Osteoblast (primary cell): ENCODE results near the gene ATM. TPM values are rescaled to one million over a fixed set of nuclear protein-coding genes. Genes with fewer than 3 reads are reported as not detected.

ENCODE experiments used
- DNase-seq: peaks from one replicate; pipeline ENCODE4 v3.0.0; 2011; ENCODE audit warnings: low spot score, mixed read lengths; ENCODE audit not compliant: insufficient read length; ENCODE audit errors: missing footprints
- H2AFZ ChIP-seq: 2 replicates; pipeline ENCODE4 v1.6.0; 2011; ENCODE audit warnings: mild to moderate bottlenecking, low read length
- H3K27ac ChIP-seq: 2 replicates; pipeline ENCODE4 v1.5.1; 2011; ENCODE audit warnings: mild to moderate bottlenecking, low read depth, low read length, moderate library complexity
- H3K27me3 ChIP-seq: 2 replicates; pipeline ENCODE4 v1.6.0; 2012; ENCODE audit warnings: mild to moderate bottlenecking, control low read depth, inconsistent platforms, low read length, moderate library complexity; ENCODE audit not compliant: insufficient read depth
- H3K36me3 ChIP-seq: 2 replicates; pipeline ENCODE4 v1.5.1; 2011; ENCODE audit warnings: mild to moderate bottlenecking, low read length, control low read depth, moderate library complexity; ENCODE audit not compliant: insufficient read depth
- H3K4me1 ChIP-seq: 2 replicates; pipeline ENCODE4 v1.5.1; 2011; ENCODE audit warnings: mild to moderate bottlenecking, low read length, control low read depth, moderate library complexity; ENCODE audit not compliant: insufficient read depth
- H3K4me2 ChIP-seq: 2 replicates; pipeline ENCODE4 v1.6.0; 2011; ENCODE audit warnings: mild to moderate bottlenecking, low read length; ENCODE audit not compliant: insufficient read depth
- H3K4me3 ChIP-seq: fragments of 200-600 bp; sonication (generic); 3 replicates; pipeline ENCODE4 v1.5.1; 2012; ENCODE audit warnings: mild to moderate bottlenecking, low read length, inconsistent platforms; ENCODE audit not compliant: insufficient read depth
- H3K79me2 ChIP-seq: 2 replicates; pipeline ENCODE4 v1.6.0; 2012; ENCODE audit warnings: mild to moderate bottlenecking, low read length, control low read depth, inconsistent platforms; ENCODE audit not compliant: insufficient read depth
- H3K9me3 ChIP-seq: 2 replicates; pipeline ENCODE4 v1.5.1; 2011; ENCODE audit warnings: low read depth, low read length, control low read depth
- H4K20me1 ChIP-seq: 2 replicates; pipeline ENCODE4 v1.6.0; 2012; ENCODE audit warnings: mild to moderate bottlenecking, low read length, control low read depth; ENCODE audit not compliant: insufficient read depth
- total RNA-seq: library from RNA; depleted of rRNA; stranded (reverse); fragments of >200 nt; gene quantifications from 2 replicates; pipeline ENCODE4 v1.2.3, GENCODE V29; 2012
- TF ChIP-seq, protein P1 (sequence below): IDR thresholded peaks from 2 replicates; pipeline ENCODE4 v1.5.1; 2011; ENCODE audit warnings: mild to moderate bottlenecking, low read depth, low read length, moderate library complexity; ENCODE audit errors: extremely low read depth

The ATM gene
- total RNA-seq, 1 donor, result 172 TPM

DNA sequence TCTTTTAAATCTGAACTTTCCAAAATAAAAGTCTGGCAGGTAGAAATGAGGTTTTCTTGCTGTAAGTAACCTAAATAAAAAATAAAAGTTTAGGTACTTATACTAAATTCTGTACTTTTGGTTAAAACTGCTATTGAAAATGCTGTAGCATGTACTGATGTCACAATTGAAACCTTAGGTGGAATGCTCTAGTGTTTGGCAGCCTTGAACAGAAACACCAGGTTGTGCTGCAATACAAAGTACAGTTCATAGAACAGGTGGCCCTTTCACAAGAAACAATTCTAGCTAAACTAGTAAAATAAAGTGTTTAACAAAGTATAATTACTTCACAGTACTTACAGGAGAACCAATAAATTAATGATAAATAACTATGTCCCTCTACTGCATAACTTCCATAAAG is 25.5 kb upstream of the ATM start:
- H3K79me2 ChIP-seq, result peaks cover 21% of the 10 kb centered on the region
- no peak for DNase-seq
- H3K4me1 ChIP-seq, result peaks cover 12% of the 10 kb centered on the region
- no peak overlapping the region for H2AFZ ChIP-seq
- H3K27ac ChIP-seq, result no peak overlapping the region
- TF ChIP-seq, protein P1, sequence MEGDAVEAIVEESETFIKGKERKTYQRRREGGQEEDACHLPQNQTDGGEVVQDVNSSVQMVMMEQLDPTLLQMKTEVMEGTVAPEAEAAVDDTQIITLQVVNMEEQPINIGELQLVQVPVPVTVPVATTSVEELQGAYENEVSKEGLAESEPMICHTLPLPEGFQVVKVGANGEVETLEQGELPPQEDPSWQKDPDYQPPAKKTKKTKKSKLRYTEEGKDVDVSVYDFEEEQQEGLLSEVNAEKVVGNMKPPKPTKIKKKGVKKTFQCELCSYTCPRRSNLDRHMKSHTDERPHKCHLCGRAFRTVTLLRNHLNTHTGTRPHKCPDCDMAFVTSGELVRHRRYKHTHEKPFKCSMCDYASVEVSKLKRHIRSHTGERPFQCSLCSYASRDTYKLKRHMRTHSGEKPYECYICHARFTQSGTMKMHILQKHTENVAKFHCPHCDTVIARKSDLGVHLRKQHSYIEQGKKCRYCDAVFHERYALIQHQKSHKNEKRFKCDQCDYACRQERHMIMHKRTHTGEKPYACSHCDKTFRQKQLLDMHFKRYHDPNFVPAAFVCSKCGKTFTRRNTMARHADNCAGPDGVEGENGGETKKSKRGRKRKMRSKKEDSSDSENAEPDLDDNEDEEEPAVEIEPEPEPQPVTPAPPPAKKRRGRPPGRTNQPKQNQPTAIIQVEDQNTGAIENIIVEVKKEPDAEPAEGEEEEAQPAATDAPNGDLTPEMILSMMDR, result no peak
- H3K27me3 ChIP-seq, result no peaks in the 10 kb centered on the region
- no peaks in the 10 kb centered on the region for H4K20me1 ChIP-seq
- H3K4me3 ChIP-seq, result no peak overlapping the region
- no peaks in the 10 kb centered on the region for H3K9me3 ChIP-seq
- peaks cover 12% of the 10 kb centered on the region for H3K36me3 ChIP-seq
- no peak overlapping the region for H3K4me2 ChIP-seq

DNA sequence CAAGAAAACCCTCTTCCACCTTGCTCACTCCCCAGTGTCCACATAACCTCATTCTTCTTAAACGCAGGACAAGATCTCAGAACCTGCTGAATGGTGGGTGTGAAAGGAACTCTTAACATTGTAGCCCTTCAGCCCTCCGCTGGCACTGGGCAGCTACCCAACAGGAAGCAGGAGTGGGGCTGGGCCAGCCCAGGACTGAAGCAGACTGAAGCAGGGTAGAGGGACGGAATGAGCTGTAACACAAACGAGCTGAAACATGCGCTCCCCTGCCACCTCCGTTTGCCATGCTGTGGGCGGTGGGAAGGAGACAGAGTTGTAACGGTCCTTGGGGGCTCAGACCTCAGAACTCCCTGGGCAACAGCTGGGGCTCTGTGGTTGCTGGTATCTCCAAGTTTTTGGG is 24.0 kb upstream of the ATM start:
- TF ChIP-seq, protein P1, result no peak
- no peak overlapping the region for H2AFZ ChIP-seq
- H3K27me3 ChIP-seq, result no peaks in the 10 kb centered on the region
- no peak overlapping the region for H3K4me2 ChIP-seq
- DNase-seq, result peak; percentile 25
- H4K20me1 ChIP-seq, result no peaks in the 10 kb centered on the region
- no peak overlapping the region for H3K4me3 ChIP-seq
- H3K27ac ChIP-seq, result no peak overlapping the region
- peaks cover 27% of the 10 kb centered on the region for H3K79me2 ChIP-seq
- peaks cover 6% of the 10 kb centered on the region for H3K36me3 ChIP-seq
- H3K9me3 ChIP-seq, result no peaks in the 10 kb centered on the region
- H3K4me1 ChIP-seq, result peaks cover 12% of the 10 kb centered on the region

DNA sequence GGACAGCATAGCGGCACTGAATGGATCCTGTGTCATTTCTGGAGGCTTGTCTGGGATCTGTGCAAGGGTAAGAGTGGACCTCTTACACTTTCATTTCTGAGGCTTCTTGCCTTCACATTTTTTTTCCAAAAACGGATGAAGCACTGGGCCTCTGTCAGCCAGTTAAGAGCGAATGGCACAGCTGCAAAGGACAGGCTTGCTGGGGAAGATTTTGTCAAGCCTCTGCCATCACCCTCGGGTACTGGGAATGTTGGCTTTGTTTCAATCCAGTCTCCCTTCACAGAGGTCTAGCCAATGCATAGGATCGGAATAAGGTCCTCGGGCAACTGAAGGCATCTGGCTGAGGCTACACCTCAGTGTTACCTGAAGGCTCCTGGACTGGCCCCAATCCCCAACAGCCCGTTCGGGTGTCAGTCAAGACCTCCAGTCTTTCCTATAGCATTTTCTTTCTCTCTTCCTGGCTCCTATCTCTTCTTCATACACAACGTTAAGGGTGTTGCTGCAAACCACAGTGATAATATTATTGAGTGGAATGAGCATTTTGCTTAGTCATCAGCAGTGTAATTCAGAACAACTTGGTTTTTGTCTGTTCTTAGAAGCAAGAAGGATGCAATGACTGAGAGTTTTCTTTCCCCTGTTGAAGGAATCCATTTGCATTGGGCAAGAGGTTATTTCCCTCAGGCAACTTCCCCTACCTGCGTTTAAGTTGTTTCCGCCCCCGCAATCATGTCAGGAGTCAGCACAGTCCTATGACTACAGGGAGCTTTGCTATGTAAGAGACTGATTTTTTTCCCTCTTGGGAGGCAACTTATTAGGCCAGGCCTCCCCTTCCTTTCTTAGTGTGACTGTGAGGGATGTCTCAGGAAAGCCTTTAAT is 23.2 kb upstream of the ATM start:
- Histone ChIP-seq H3K27ac (peak overlapping the region; percentile 47), H3K4me3 (no peak overlapping the region), H3K4me1 (peaks cover 12% of the 10 kb centered on the region), H2AFZ (no peak overlapping the region), H3K79me2 (peaks cover 31% of the 10 kb centered on the region), H3K9me3 (no peaks in the 10 kb centered on the region), H3K36me3 (peaks cover 6% of the 10 kb centered on the region), H4K20me1 (no peaks in the 10 kb centered on the region), H3K4me2 (no peak overlapping the region), H3K27me3 (no peaks in the 10 kb centered on the region)
- TF ChIP-seq, protein P1, result no peak
- peak; percentile 75 for DNase-seq

DNA sequence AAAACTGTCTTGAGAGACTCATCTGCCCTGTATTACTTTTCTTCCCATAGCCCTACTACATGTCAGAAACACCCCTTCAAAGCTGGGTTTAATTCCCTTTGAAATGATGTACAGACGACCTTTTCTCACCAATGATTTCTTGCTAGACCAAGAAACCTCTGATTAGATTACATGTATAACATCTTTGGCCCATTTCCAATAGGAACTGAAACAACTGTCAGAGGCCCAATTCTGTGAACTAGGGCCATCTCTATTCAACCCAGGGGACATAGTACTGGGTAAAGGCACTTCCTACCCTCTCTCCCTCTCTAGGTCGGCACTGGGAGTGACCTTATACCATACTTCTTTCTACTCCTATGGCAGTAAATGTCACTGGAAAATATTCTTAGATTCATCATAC is 19.8 kb upstream of the ATM start:
- TF ChIP-seq, protein P1, result no peak
- no peaks in the 10 kb centered on the region for H3K27me3 ChIP-seq
- H3K4me3 ChIP-seq, result no peak overlapping the region
- peaks cover 46% of the 10 kb centered on the region for H3K79me2 ChIP-seq
- no peak overlapping the region for H2AFZ ChIP-seq
- peak; percentile 29 for DNase-seq
- peaks cover 15% of the 10 kb centered on the region for H3K36me3 ChIP-seq
- no peak overlapping the region for H3K27ac ChIP-seq
- H3K9me3 ChIP-seq, result peaks cover 2% of the 10 kb centered on the region
- H4K20me1 ChIP-seq, result peaks cover under 1% of the 10 kb centered on the region
- no peak overlapping the region for H3K4me2 ChIP-seq
- peaks cover 12% of the 10 kb centered on the region for H3K4me1 ChIP-seq
